GM10248 (cell line): ENCODE results near the gene KIF16B.

Experiments
- CTCF ChIA-PET: fragments of 300-600 bp; sonication (Branson Sonifier 250); formaldehyde crosslinking; extraction: SDS; loops from one replicate; lab custom pipeline; 2021; ENCODE audit warnings: antibody characterized with exemption; lab: Yijun Ruan, JAX
- POLR2A ChIA-PET: fragments of 350-650 bp; sonication (Branson Sonifier 250); formaldehyde crosslinking; extraction: SDS; loops from one replicate; lab custom pipeline; 2020; ENCODE audit warnings: antibody characterized with exemption; lab: Yijun Ruan, JAX
- DNase-seq: peaks from one replicate; pipeline ENCODE4 v3.0.0; 2012; ENCODE audit errors: extremely low spot score
- CTCF ChIP-seq: IDR thresholded peaks from 2 replicates; pipeline ENCODE4 v1.5.1; 2012; ENCODE audit warnings: mild to moderate bottlenecking, low read depth; ENCODE audit errors: extremely low read depth, missing control alignments, control extremely low read depth

KIF16B gene

GRCh38 chr20:16405254-16405653 lies 168.0 kb downstream of the KIF16B start:
- ChIA-PET CTCF (no interaction called here), POLR2A (no interaction called here)
- DNase-seq, result no peak
- no peak for TF ChIP-seq CTCF

GRCh38 chr20:16404640-16405039 lies 168.6 kb downstream of the KIF16B start:
- TF ChIP-seq CTCF, result no peak
- CTCF ChIA-PET, result interaction anchor here (1.5 kb wide), 1 partner anchor 10 kb away, joined by 4 read pairs; no protein-coding TSS in a partner anchor
- no peak for DNase-seq
- POLR2A ChIA-PET, result no interaction called here

GRCh38 chr20:16404171-16404570 lies 169.1 kb downstream of the KIF16B start:
- no peak for TF ChIP-seq CTCF
- POLR2A ChIA-PET, result no interaction called here

GRCh38 chr20:16400234-16400633 lies 173.0 kb downstream of the KIF16B start:
- POLR2A ChIA-PET, result no interaction called here
- CTCF ChIA-PET, result no interaction called here
- DNase-seq, result no peak
- TF ChIP-seq CTCF, result no peak

More at GRCh38 chr20:16404171-16404570, 169.1 kb downstream of the KIF16B start:
- DNase-seq, result no peak
- CTCF ChIA-PET, result interaction anchor here (1.5 kb wide), 1 partner anchor 11 kb away, joined by 4 read pairs; no protein-coding TSS in a partner anchor

GRCh38 chr20:16399801-16400200 lies 173.4 kb downstream of the KIF16B start:
- TF ChIP-seq CTCF, result no peak
- POLR2A ChIA-PET, result no interaction called here
- DNase-seq, result no peak
- CTCF ChIA-PET, result no interaction called here

- no peak for DNase-seq
- ChIA-PET CTCF (interaction anchor here (1.0 kb wide), 1 partner anchor 57 kb away, joined by 3 read pairs; no protein-coding TSS in a partner anchor), POLR2A (no interaction called here)
- TF ChIP-seq CTCF, result no peak
These were observed 176.2 kb downstream of the KIF16B start for GRCh38 chr20:16397086-16397485.
